Lower lobe of right lung (tissue), 2 donors: Measurements from ENCODE around the gene JPH3. TPM values are rescaled to one million over a fixed set of nuclear protein-coding genes. Genes with fewer than 3 reads are reported as not detected.

Experiments used
- ATAC-seq, 2 donors: fragments of 200-7000 bp; cut with Tn5 transposase; one replicate each; pipeline ENCODE4 v1.9.1; 2020 to 2022; ENCODE audit warnings: mild to moderate bottlenecking in 2 of 2, moderate library complexity in 2 of 2
- DNase-seq: peaks from one replicate; pipeline ENCODE4 v3.0.0-alpha.2; 2020
- H3K27ac ChIP-seq: fragments of 200-600 bp; one replicate; pipeline ENCODE4 v1.8.0; 2022
- H3K27me3 ChIP-seq: fragments of 200-600 bp; one replicate; pipeline ENCODE4 v1.8.0; 2022; ENCODE audit warnings: low read depth
- H3K36me3 ChIP-seq: fragments of 200-600 bp; one replicate; pipeline ENCODE4 v1.8.0; 2022; ENCODE audit warnings: mild to moderate bottlenecking
- H3K4me1 ChIP-seq: fragments of 200-600 bp; one replicate; pipeline ENCODE4 v1.8.0; 2022
- H3K4me3 ChIP-seq: fragments of 200-600 bp; one replicate; pipeline ENCODE4 v1.8.0; 2022; ENCODE audit warnings: mild to moderate bottlenecking
- H3K9me3 ChIP-seq: fragments of 200-600 bp; one replicate; pipeline ENCODE4 v1.8.0; 2022
- CTCF ChIP-seq: fragments of 200-600 bp; IDR thresholded peaks from one replicate; pipeline ENCODE4 v1.8.0; 2022; ENCODE audit warnings: antibody characterized with exemption, mild to moderate bottlenecking
- intact Hi-C: fragments of 100-400 bp; cut with DNase I; formaldehyde crosslinking; loops from one replicate; pipeline ENCODE4 v1.11.0; 2022
- total RNA-seq: library from RNA; stranded (reverse); fragmentation: NEBNext Ultra II Directional; extraction: Animal tissue kit (Norgen Biotek cat#: 25700); gene quantifications from one replicate; pipeline ENCODE4 v1.2.1, GENCODE V29; 2021
- donor health status: DM: no; HTN: yes; CAD: no; lungs with severe emphysema.

JPH3 gene
- total RNA-seq, 1 donor from 2014 or later: 0.12 TPM

DNA sequence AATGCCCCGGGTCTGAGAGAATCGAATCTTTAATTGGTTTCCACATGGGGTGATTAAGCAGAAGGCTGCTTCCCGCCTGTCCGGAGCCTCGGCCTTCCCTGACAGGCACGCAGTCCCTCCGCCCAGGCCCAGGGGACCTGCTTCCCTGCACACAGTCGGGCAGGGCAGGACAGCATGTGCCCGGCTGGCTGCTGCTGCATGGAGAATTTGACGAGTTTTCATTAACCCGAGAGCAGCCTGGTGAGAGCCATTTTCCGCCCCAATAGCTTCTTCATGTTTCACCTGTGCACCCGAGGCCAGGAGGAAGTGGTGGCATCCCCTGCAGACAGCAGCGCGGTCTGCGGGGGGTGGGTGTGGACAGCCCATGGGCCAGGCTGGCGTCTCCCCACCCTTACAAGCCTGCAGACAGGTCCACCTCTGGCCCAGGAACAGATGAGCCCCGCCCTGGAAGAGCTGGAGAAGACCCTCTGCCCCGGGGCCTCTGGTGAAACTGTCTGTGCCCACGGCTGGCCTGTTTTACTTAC, 96.4 kb downstream of the JPH3 start:
- no peak overlapping the region for H3K27ac ChIP-seq
- H3K36me3 ChIP-seq: peaks cover 28% of the 10 kb centered on the region
- H3K4me1 ChIP-seq: no peaks in the 10 kb centered on the region
- DNase-seq (no peak), ATAC-seq (no peak)
- TF ChIP-seq CTCF: no peak
- intact Hi-C loops: no loop called here
- H3K27me3 ChIP-seq: no peaks in the 10 kb centered on the region
- H3K9me3 ChIP-seq: no peaks in the 10 kb centered on the region
- no peak overlapping the region for H3K4me3 ChIP-seq

- Histone ChIP-seq H3K27me3 (no peaks in the 10 kb centered on the region), H3K27ac (no peak overlapping the region), H3K36me3 (peaks cover 31% of the 10 kb centered on the region), H3K4me1 (no peaks in the 10 kb centered on the region), H3K4me3 (no peak overlapping the region), H3K9me3 (no peaks in the 10 kb centered on the region)
- intact Hi-C loops: no loop called here
- DNase-seq (no peak), ATAC-seq (no peak)
- TF ChIP-seq CTCF: no peak
These were observed 98.2 kb downstream of the JPH3 start for GRCh38 chr16:87700406-87701077.

GRCh38 chr16:87701078-87701460, 98.8 kb downstream of the JPH3 start:
- no peak for TF ChIP-seq CTCF
- peaks cover 31% of the 10 kb centered on the region for H3K36me3 ChIP-seq
- H3K9me3 ChIP-seq: no peaks in the 10 kb centered on the region
- H3K27ac ChIP-seq: no peak overlapping the region
- intact Hi-C loops: no loop called here
- H3K27me3 ChIP-seq: no peaks in the 10 kb centered on the region
- DNase-seq: no peak
- no peak for ATAC-seq
- no peaks in the 10 kb centered on the region for H3K4me1 ChIP-seq
- H3K4me3 ChIP-seq: no peak overlapping the region

DNA sequence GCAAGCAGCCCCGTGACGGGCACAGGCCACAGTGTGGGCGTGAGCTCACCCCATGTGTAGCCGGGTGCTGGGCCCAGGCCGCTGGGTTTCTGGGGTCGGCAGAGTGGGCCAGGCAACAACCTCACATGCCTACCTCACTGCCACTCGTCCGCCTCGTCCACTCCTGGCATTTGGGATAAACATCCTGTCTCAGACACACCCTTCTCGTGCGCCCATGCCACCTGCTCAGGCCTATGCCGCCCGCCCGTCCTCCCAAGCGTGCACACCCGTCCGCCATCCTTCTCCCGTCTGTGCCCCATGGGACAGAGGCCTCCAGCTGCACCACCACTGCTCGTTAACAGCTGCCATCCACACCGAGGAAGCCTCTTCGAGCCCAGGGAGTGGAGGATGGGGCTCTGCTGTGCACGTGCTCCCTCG, 99.2 kb downstream of the JPH3 start:
- no peak overlapping the region for H3K4me3 ChIP-seq
- H3K9me3 ChIP-seq: no peaks in the 10 kb centered on the region
- H3K27me3 ChIP-seq: no peaks in the 10 kb centered on the region
- no peaks in the 10 kb centered on the region for H3K4me1 ChIP-seq
- TF ChIP-seq CTCF: no peak
- intact Hi-C loops: no loop called here
- peaks cover 31% of the 10 kb centered on the region for H3K36me3 ChIP-seq
- DNase-seq: no peak
- H3K27ac ChIP-seq: no peak overlapping the region
- ATAC-seq: no peak

DNA sequence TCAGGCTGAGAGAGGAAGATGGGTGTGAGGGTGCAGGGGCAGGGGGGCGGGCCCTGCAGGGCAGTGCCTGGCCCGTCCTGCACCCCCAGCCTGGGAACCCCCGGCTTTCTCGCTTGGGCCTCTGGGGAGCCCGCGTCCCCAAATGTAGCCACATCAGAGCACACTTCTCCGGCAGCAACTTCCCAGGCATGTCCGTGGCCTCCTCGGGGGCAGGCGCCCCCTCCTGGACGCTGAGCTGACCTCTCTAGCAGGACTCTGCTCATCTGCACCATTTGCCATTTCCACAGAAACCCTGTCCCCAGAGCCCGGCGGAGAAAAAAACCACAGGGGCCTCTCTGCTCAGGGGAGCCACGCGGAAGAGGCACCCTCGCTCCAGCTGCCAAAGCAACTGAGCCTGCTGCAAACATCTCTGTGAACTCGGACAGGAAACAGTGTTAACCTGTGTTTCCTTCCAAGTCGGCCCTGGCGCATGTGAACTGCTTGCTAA, 100.1 kb downstream of the JPH3 start:
- DNase-seq (no peak), ATAC-seq (no peak)
- Histone ChIP-seq H3K4me1 (no peaks in the 10 kb centered on the region), H3K27me3 (no peaks in the 10 kb centered on the region), H3K9me3 (no peaks in the 10 kb centered on the region), H3K4me3 (no peak overlapping the region), H3K36me3 (peaks cover 35% of the 10 kb centered on the region), H3K27ac (no peak overlapping the region)
- intact Hi-C loops: no loop called here
- TF ChIP-seq CTCF: peak; percentile 31
